Femur (tissue), 1 donor: Measurements from ENCODE around the gene RCBTB1.
"Not testable (repeated sequence)": the region's sequence is repeated elsewhere in the genome, so short reads cannot be mapped to it uniquely, and the experiment has no call there.

Experiments
- DNase-seq: peaks from one replicate; pipeline ENCODE4 v3.0.0-alpha.2; 2017

RCBTB1 gene

DNA sequence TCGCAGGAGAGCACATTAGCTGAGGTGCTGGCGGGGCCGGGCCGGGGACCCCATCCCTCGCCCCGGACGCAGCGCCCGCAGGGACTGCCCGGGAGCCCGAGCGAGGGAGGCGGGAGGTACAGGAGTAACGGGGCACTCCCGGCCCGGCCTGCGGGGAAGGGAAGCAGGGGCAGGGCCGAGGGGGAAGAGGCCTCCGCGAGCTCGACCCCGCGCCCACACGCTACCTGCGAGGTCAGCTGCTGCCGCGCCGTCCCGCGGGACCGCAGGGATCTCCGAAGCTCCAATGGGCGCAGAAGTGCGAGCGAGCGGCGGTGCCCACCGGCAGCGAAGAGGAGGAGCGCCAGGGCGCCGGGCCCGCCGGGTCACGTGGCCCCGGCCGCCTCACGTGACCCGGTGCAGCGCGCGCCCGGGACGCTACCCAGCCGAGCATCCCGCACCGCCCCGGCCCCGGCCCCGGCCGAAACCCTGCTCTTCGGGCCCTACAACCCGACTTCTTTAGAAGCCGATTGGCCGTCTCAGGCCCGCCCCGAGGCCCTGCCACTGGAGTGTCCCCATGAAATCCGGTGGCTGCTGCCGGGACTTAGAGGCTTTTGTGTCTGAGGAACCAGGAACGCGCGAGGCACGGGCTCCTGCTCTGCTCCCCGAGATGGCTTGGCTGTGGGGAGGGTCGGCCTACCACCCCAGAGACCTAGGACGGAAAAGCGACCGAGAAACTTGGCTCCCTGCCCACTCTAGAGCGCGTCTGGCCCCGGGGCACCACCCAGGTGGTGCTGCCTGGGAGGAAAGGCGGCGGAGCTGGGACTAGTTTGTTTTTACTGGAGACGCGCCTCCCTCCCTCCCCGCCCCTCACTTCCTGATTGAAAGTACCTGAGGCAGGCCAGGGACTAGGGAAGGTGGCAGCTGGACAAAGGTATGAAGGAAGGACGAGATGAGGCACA lies at the start of gene RCBTB1:
Gene RCBTB1 (minus strand): TSS at position 339 of the 938 bp plus-strand sequence. CDS start 18,279 bp downstream, outside the sequence.
- DNase-seq, result peak; percentile 78

DNA sequence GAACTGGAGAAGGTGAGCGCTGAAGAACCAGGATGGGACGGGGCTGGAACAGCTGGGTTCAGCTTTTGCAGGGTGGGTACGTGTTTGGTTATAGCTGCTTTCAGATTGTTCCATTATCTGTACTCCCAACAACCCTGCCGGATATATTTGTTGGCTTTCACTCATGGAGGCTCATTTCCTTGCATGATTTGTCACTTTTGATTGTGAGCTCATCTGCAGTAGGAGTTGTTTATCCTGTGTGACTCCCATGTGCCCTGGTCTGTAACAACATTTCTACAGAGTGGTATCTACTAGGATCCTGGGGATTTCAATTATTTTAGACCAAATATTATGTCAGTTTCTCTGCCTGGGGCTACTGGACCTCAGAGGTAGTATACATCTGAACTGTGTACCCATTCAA lies 48.4 kb upstream of the RCBTB1 start:
- DNase-seq, result no peak

DNA sequence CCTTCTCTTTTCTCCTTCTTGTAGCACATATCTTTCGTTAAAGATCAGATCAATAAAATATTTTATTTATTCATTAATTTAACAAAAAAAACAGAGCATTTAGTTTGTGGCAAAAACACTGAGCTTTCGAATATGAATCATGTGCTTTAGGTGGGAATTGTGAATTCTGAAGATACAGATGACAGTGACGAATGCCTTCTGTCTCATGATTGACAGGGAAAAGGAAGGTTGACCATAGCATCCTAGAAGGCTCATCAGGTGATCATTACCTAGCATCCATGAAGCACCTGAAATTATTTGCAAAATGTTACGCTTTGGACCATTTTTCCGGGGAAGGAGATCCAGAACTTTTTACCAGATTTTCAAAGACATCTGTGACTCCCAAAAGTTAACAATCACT lies 46.8 kb upstream of the RCBTB1 start:
- DNase-seq, result no peak

DNA sequence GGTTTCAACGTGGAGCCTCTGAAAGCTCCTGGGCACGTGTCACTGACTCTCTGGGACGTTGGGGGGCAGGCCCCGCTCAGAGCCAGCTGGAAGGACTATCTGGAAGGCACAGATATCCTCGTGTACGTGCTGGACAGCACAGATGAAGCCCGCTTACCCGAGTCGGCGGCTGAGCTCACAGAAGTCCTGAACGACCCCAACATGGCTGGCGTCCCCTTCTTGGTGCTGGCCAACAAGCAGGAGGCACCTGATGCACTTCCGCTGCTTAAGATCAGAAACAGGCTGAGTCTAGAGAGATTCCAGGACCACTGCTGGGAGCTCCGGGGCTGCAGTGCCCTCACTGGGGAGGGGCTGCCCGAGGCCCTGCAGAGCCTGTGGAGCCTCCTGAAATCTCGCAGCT lies 45.2 kb upstream of the RCBTB1 start:
- DNase-seq, result no peak

- DNase-seq, result no peak
Measured at GRCh38 chr13:49629947-49630346, 44.6 kb upstream of the RCBTB1 start.

- no peak for DNase-seq
Measured at GRCh38 chr13:49629196-49629938, 44.0 kb upstream of the RCBTB1 start.

GRCh38 chr13:49627831-49628652 lies 42.7 kb upstream of the RCBTB1 start, which contains the start of gene ARL11:
Gene ARL11, plus strand, starts transcription at chr13:49628507. Its CDS starts 1,941 bp downstream, at chr13:49630448.
- DNase-seq, result peak; percentile 79

DNA sequence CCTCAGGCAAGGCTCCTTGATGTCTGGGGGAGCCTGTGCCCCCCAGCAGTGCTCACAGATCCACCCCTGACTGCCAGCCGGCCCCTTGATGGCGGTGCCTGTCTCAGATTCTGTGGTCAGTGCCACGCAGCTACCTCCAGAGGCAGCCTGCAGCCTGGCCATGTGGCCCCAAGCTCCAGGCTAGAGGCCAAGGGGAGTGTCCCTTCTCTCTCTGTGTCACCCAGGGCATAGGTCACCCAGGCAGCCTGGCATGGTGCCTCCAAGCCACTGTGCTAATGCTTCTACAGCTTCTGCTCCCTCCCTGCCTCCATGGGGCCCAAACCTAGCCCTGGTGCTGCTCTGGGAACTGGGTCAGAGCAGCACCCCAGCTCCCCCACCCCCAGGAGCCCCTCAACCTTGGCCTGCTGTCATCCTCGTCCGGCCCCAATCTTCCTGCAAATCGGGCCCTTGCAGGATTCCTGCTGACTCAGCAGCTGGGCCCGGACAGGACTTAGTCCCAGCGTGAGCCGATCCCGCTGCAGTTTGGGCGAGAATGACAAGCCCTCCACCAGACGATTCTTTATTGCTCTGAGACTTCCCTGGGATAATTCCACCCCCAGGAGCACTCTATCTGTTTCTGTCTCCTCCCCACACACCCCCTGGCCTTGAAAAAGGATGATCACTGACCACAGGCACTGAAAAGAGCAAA lies 40.2 kb upstream of the RCBTB1 start:
- DNase-seq, result no peak

GRCh38 chr13:49624229-49624628 lies 38.9 kb upstream of the RCBTB1 start:
- DNase-seq, result no peak

GRCh38 chr13:49622174-49622946 lies 37.0 kb upstream of the RCBTB1 start:
- no peak for DNase-seq

DNA sequence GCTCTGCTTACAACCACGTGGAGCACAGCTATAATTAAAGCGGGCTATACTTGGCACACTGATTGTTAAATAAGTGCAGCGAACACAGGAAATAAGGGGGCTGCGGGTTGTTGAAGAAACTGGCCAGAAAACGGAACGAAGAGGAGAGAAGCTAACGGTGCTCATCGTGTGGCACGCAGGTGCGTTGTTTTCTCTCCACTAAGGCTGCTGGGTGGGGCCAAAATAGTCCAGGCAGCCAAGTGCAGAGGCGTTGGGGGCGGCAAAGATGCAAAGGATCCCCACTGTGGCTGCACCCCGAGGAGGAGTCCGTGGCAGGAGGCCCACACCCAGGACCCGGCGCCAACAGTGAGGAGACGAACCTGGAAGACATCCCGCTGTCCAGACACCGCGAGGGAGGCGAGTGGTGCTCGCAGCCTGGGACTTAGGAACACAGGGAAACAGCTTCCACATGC lies 34.8 kb upstream of the RCBTB1 start:
- peak; percentile 41 for DNase-seq

DNA sequence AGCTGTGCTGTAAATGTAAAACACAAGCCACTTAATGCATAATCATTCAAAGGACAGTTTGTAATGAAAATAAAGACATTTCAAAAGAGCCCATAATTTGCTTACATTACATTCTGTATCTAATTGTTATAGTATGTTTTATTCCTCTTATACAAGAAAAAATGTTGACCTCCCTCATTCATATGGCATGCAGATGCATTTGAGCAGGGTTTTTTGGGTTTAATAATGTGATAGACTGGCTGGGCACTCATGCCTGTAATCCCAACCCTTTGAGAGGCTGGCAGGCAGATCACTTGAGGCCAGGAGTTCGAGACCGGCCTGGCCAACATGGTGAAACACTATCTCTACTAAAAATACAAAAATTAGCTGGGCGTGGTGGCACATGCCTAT lies 31.3 kb upstream of the RCBTB1 start:
- DNase-seq, result no peak

GRCh38 chr13:49615836-49616675 lies 30.7 kb upstream of the RCBTB1 start:
- no peak for DNase-seq

DNA sequence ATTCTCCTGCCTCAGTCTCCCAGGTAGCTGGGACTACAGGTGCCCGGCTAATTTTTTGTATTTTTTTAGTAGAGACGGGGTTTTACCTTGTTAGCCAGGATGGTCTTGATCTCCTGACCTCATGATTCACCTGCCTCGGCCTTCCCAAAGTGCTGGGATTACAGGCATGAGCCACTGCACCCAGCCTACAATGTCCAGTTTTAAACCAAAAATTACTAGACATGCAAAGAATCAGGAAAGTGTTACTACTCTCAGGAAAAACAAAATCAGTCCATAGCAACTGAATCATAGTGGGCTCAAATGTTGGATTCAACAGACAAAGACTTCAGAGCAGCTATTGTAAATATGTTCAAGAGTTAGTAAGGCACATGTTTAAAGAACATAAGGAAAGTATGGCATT lies 26.7 kb upstream of the RCBTB1 start:
- DNase-seq, result not testable (repeated sequence)

- DNase-seq, result peak; percentile 37
Measured at GRCh38 chr13:49610176-49610575, 24.8 kb upstream of the RCBTB1 start.

DNA sequence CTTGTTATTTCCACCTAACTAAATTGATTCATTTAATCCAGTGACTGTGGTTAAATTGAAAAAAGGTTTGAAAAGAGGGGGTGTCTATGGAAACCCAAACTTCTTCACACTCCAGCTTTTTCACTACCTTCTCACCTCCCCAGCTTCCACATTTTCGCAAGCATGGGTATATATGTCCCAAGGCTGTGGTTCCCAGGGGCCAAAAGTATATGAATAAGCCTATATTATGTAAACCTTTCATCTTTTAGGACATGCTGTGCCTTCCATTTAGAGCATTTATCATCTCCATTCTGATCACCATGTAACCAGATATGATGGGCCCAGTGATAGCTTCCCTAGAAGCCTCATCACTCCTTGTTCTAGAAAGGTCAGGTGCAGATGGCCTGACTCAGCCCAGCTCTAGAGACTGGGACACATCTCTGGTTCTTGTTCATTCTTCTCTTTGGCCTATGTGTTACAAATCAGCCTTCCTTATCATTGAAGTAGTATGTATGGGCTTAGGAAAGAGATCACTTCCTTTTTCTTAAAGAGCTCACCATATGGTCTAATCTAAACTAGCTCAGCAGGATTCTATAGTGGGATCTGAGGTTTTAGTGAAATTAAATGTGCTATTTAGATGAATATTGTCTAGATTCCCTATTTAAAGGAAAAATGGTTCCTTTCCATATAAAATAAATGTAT lies 23.4 kb upstream of the RCBTB1 start:
- DNase-seq, result no peak

- DNase-seq, result no peak
Measured at GRCh38 chr13:49607761-49608160, 22.4 kb upstream of the RCBTB1 start.

DNA sequence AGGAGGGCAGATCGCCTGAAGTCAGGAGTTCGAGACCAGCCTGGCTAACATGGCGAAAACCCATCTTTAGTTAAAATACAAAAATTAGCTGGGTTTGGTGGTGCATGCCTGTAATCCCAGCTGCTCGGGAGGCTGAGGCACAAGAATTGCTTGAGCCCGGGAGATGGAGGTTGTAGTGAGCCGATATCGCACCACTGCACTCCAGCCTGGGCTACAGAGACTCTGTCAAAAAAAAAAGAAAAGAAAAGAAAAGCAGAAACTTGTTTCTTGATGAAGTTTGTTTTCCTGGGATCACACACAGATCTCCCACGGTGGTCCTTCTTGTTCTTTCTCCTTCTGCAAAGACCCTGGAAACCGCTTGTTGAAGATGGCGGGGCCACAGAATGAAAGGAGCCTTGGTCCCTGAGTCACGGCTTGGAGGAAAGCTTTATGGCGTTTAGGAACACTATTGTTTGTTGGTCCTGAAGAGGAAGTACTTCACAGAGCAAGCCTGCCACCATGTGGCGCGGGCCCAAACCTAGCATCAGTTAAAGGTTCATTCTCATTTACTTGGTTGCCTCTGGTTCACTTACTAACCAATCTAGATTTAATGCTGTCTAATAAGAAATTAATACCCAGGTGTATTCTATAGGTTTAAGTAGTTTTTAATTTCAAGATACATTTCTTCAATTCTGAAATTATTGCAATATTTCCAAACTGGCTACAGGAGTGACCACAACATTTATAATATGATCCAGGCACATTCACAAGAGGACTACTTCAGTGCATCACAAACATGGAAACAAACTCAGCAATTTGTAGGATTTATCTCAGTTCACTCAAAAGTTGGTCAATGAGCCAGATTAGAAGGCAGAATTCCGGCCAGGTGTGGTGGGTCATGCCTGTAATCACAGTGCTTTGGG lies 21.6 kb upstream of the RCBTB1 start:
- peak; percentile 88 for DNase-seq

- DNase-seq, result no peak
Measured at GRCh38 chr13:49604570-49604969, 19.2 kb upstream of the RCBTB1 start.
